ENCODE data around the gene MRPS22.

- TF ChIP-seq CTCF (IDR thresholded peaks at IDR 0.05): no peak
- no peak for TF ChIP-seq POLR2A (IDR thresholded peaks at IDR 0.05)
These were observed 15.2 kb downstream of the MRPS22 start for GRCh38 chr3:139358841-139359562.

All from thyroid gland (tissue), 4 donors.